ENCODE results near the gene ACCS.

DNA sequence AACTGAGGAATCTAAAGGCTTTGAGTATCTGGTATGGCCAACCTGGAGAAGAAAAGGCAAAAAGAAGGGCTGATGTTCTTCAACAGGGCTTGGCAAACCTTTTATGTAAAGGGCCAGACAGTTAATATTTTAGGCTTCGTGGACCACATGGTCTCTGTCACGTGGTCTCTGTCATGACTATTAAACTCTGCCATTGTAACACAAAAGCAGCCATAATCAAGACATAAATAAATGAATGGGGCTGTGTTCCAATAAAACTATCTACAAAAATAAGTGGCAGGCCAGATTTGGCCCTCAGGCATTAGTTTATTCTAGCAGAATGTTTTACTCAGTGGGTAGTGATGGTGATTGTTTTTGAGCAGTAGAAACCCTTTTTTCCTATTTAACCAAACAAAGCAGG lies 18.8 kb upstream of the ACCS start:
- no peak for TF ChIP-seq POLR2AphosphoS5 (IDR thresholded peaks at IDR 0.05; ENCODE audit: low read depth, low read length)
- TF ChIP-seq FOXP2 (optimal IDR thresholded peaks at IDR 0.05; ENCODE audit: borderline replicate concordance, extremely low read depth, extremely low read length, insufficient read depth): no peak
